ENCODE measurements around the gene FYB2.

FYB2 gene

GRCh38 chr1:56821462-56821797 lies 2.2 kb upstream of the FYB2 start:
- TF ChIP-seq ZFX (IDR thresholded peaks at IDR 0.05; ENCODE audit: borderline replicate concordance) (no peak), CTCF (IDR thresholded peaks at IDR 0.05) (no peak)
- no peak overlapping the region for H3K27ac ChIP-seq

- TF ChIP-seq ZFX (IDR thresholded peaks at IDR 0.05; ENCODE audit: borderline replicate concordance), result no peak
- peak; percentile 97 for TF ChIP-seq CTCF (IDR thresholded peaks at IDR 0.05)
- H3K27ac ChIP-seq, result no peak overlapping the region
These were observed 1.7 kb upstream of the FYB2 start for GRCh38 chr1:56820755-56821461.

GRCh38 chr1:56817716-56818463 lies 1.3 kb downstream of the FYB2 start:
- H3K27ac ChIP-seq, result no peak overlapping the region
- TF ChIP-seq CTCF (IDR thresholded peaks at IDR 0.05) (no peak), ZFX (IDR thresholded peaks at IDR 0.05; ENCODE audit: borderline replicate concordance) (no peak)

GRCh38 chr1:56816909-56817308 lies 2.3 kb downstream of the FYB2 start:
- TF ChIP-seq CTCF (IDR thresholded peaks at IDR 0.05) (no peak), ZFX (IDR thresholded peaks at IDR 0.05; ENCODE audit: borderline replicate concordance) (no peak)
- no peak overlapping the region for H3K27ac ChIP-seq

GRCh38 chr1:56816264-56816663 lies 2.9 kb downstream of the FYB2 start:
- TF ChIP-seq CTCF (IDR thresholded peaks at IDR 0.05) (no peak), ZFX (IDR thresholded peaks at IDR 0.05; ENCODE audit: borderline replicate concordance) (no peak)
- no peak overlapping the region for H3K27ac ChIP-seq

GRCh38 chr1:56814205-56814604 lies 5.0 kb downstream of the FYB2 start:
- H3K27ac ChIP-seq, result no peak overlapping the region
- no peak for TF ChIP-seq CTCF (IDR thresholded peaks at IDR 0.05)
- no peak for TF ChIP-seq ZFX (IDR thresholded peaks at IDR 0.05; ENCODE audit: borderline replicate concordance)

- TF ChIP-seq ZFX (IDR thresholded peaks at IDR 0.05; ENCODE audit: borderline replicate concordance) (no peak), CTCF (IDR thresholded peaks at IDR 0.05) (no peak)
- H3K27ac ChIP-seq, result no peak overlapping the region
These were observed 7.9 kb downstream of the FYB2 start for GRCh38 chr1:56811331-56811730.

All from 22Rv1 (cell line).